ENCODE measurements around the gene FGF2. TPM values are rescaled to one million over a fixed set of nuclear protein-coding genes. Genes with fewer than 3 reads are reported as not detected.

FGF2 gene
- total RNA-seq, 1 donor: 86.5 TPM

GRCh38 chr4:122851568-122851967 lies 24.9 kb downstream of the FGF2 start:
- Histone ChIP-seq H3K79me2 (ENCODE audit: insufficient read depth, low read length) (peaks cover 99% of the 10 kb centered on the region), H3K27ac (ENCODE audit: low read depth, low read length) (no peak overlapping the region), H2AFZ (ENCODE audit: low read length) (no peak overlapping the region), H3K9me3 (ENCODE audit: low read depth, low read length) (no peaks in the 10 kb centered on the region), H4K20me1 (ENCODE audit: insufficient read depth, low read length) (peaks cover 84% of the 10 kb centered on the region), H3K4me1 (ENCODE audit: insufficient read depth, low read length) (peaks cover 33% of the 10 kb centered on the region), H3K36me3 (ENCODE audit: insufficient read depth, low read length) (peaks cover 56% of the 10 kb centered on the region), H3K27me3 (ENCODE audit: insufficient read depth, low read length) (no peaks in the 10 kb centered on the region), H3K4me3 (ENCODE audit: insufficient read depth, low read length) (no peak overlapping the region), H3K4me2 (ENCODE audit: insufficient read depth, low read length) (no peak overlapping the region)
- no peak for TF ChIP-seq CTCF (IDR thresholded peaks at IDR 0.05; ENCODE audit: extremely low read depth, low read depth, low read length)
- no peak for DNase-seq (ENCODE audit: insufficient read length, low spot score, missing footprints)

- Histone ChIP-seq H4K20me1 (ENCODE audit: insufficient read depth, low read length) (peaks cover 69% of the 10 kb centered on the region), H3K27me3 (ENCODE audit: insufficient read depth, low read length) (no peaks in the 10 kb centered on the region), H3K4me1 (ENCODE audit: insufficient read depth, low read length) (peaks cover 45% of the 10 kb centered on the region), H2AFZ (ENCODE audit: low read length) (no peak overlapping the region), H3K36me3 (ENCODE audit: insufficient read depth, low read length) (peaks cover 36% of the 10 kb centered on the region), H3K27ac (ENCODE audit: low read depth, low read length) (peak overlapping the region; percentile 54), H3K9me3 (ENCODE audit: low read depth, low read length) (no peaks in the 10 kb centered on the region), H3K79me2 (ENCODE audit: insufficient read depth, low read length) (peaks cover 99% of the 10 kb centered on the region), H3K4me3 (ENCODE audit: insufficient read depth, low read length) (peak overlapping the region; percentile 10), H3K4me2 (ENCODE audit: insufficient read depth, low read length) (peak overlapping the region; percentile 3)
- DNase-seq (ENCODE audit: insufficient read length, low spot score, missing footprints): peak; percentile 45
- no peak for TF ChIP-seq CTCF (IDR thresholded peaks at IDR 0.05; ENCODE audit: extremely low read depth, low read depth, low read length)
Measured at GRCh38 chr4:122854447-122855352, 28.1 kb downstream of the FGF2 start.

- Histone ChIP-seq H3K27ac (ENCODE audit: low read depth, low read length) (no peak overlapping the region), H3K36me3 (ENCODE audit: insufficient read depth, low read length) (peaks cover 37% of the 10 kb centered on the region), H3K4me3 (ENCODE audit: insufficient read depth, low read length) (no peak overlapping the region), H3K4me2 (ENCODE audit: insufficient read depth, low read length) (no peak overlapping the region), H3K27me3 (ENCODE audit: insufficient read depth, low read length) (no peaks in the 10 kb centered on the region), H3K4me1 (ENCODE audit: insufficient read depth, low read length) (peaks cover 52% of the 10 kb centered on the region), H3K9me3 (ENCODE audit: low read depth, low read length) (no peaks in the 10 kb centered on the region), H3K79me2 (ENCODE audit: insufficient read depth, low read length) (peaks cover 99% of the 10 kb centered on the region), H2AFZ (ENCODE audit: low read length) (no peak overlapping the region), H4K20me1 (ENCODE audit: insufficient read depth, low read length) (peaks cover 67% of the 10 kb centered on the region)
- no peak for TF ChIP-seq CTCF (IDR thresholded peaks at IDR 0.05; ENCODE audit: extremely low read depth, low read depth, low read length)
- no peak for DNase-seq (ENCODE audit: insufficient read length, low spot score, missing footprints)
Measured at GRCh38 chr4:122855353-122855890, 28.8 kb downstream of the FGF2 start.

- Histone ChIP-seq H3K9me3 (ENCODE audit: low read depth, low read length) (no peaks in the 10 kb centered on the region), H3K79me2 (ENCODE audit: insufficient read depth, low read length) (peaks cover 99% of the 10 kb centered on the region), H3K27ac (ENCODE audit: low read depth, low read length) (no peak overlapping the region), H3K4me1 (ENCODE audit: insufficient read depth, low read length) (peaks cover 61% of the 10 kb centered on the region), H2AFZ (ENCODE audit: low read length) (no peak overlapping the region), H4K20me1 (ENCODE audit: insufficient read depth, low read length) (peaks cover 65% of the 10 kb centered on the region), H3K36me3 (ENCODE audit: insufficient read depth, low read length) (peaks cover 34% of the 10 kb centered on the region), H3K27me3 (ENCODE audit: insufficient read depth, low read length) (no peaks in the 10 kb centered on the region), H3K4me2 (ENCODE audit: insufficient read depth, low read length) (no peak overlapping the region), H3K4me3 (ENCODE audit: insufficient read depth, low read length) (no peak overlapping the region)
- TF ChIP-seq CTCF (IDR thresholded peaks at IDR 0.05; ENCODE audit: extremely low read depth, low read depth, low read length): no peak
- no peak for DNase-seq (ENCODE audit: insufficient read length, low spot score, missing footprints)
Measured at GRCh38 chr4:122857160-122857559, 30.5 kb downstream of the FGF2 start.
